K562 (cell line): ENCODE data around the gene SNX20. TPM values are rescaled to one million over a fixed set of nuclear protein-coding genes. Genes with fewer than 3 reads are reported as not detected.

Experiments used
- ATAC-seq: fragments of 200-7000 bp; cut with Tn5 transposase; 3 replicates; pipeline ENCODE4 v1.9.1; 2020; ENCODE audit warnings: moderate library complexity
- BruUV-seq: library from RNA; stranded (reverse); fragments of 400-500 nt; replicated peaks from 2 replicates; lab custom pipeline; 2021; lab: Mats Ljungman, UMichigan
- CTCF ChIA-PET: fragments of 300-600 bp; formaldehyde crosslinking; extraction: SDS; loops from one replicate; lab custom pipeline; 2021; ENCODE audit warnings: low intra/inter-chr PET ratio; lab: Yijun Ruan, JAX
- POLR2A ChIA-PET: fragments of 300-600, 350-650 bp; sonication (Branson Sonifier 250); formaldehyde crosslinking; extraction: SDS; loops from one replicate; lab custom pipeline; 2021; ENCODE audit warnings: antibody characterized with exemption, inconsistent platforms; lab: Yijun Ruan, JAX
- DNase-seq, 4 experiments: peaks; one replicate each; pipeline versions ENCODE4 v3.0.0 to v3.0.0-alpha.2; 2011 to 2018; ENCODE audit warnings: low spot score in 3 of 4, mixed read lengths in 3 of 4; ENCODE audit errors: extremely low read depth in 1 of 4
- FAIRE-seq: peaks from 2 replicates; lab custom pipeline; 2011; peaks lifted over from hg19 to GRCh38; lab: Jason Lieb, UNC
- H2AFZ ChIP-seq: 2 replicates; pipeline ENCODE4 v1.6.0; 2011; ENCODE audit warnings: low read depth, low read length, control low read depth, inconsistent platforms
- H3K27ac ChIP-seq: fragments of 200-600 bp; 3 replicates; pipeline ENCODE4 v1.8.0; 2011; ENCODE audit warnings: low read depth, mild to moderate bottlenecking, control low read depth, inconsistent platforms, low read length, moderate library complexity, mixed read lengths; ENCODE audit errors: extremely low read depth
- H3K27me3 ChIP-seq, 2 experiments: fragments of 300-600 bp in 1 of 2; 2 replicates in 1 of 2; 3 replicates in 1 of 2; pipeline versions ENCODE4 v1.6.0 to v1.8.0; 2011; ENCODE audit warnings: inconsistent platforms in 2 of 2, low read length in 2 of 2, mild to moderate bottlenecking in 1 of 2, mixed read lengths in 1 of 2, moderate library complexity in 1 of 2; ENCODE audit not compliant: control insufficient read depth in 2 of 2, insufficient read depth in 2 of 2
- H3K36me3 ChIP-seq: fragments of 300-600 bp; 3 replicates; pipeline ENCODE4 v1.8.0; 2011; ENCODE audit warnings: mild to moderate bottlenecking, low read length, inconsistent platforms; ENCODE audit not compliant: control insufficient read depth, insufficient read depth
- H3K4me1 ChIP-seq, 2 experiments: fragments of 200-600 bp in 1 of 2; replicated peaks in 1 of 2; 2 replicates in 1 of 2; 3 replicates in 1 of 2; pipeline versions ENCODE4 v1.5.1 to v1.8.0; 2011; ENCODE audit warnings: inconsistent platforms in 2 of 2, low read length in 2 of 2, mild to moderate bottlenecking in 1 of 2, mixed read lengths in 1 of 2, moderate library complexity in 1 of 2; ENCODE audit not compliant: control insufficient read depth in 2 of 2, insufficient read depth in 2 of 2
- H3K4me2 ChIP-seq: 2 replicates; pipeline ENCODE4 v1.6.1; 2011; ENCODE audit warnings: low read length, control low read depth, inconsistent platforms, mixed read lengths; ENCODE audit not compliant: insufficient read depth
- H3K4me3 ChIP-seq: fragments of 200-600 bp; sonication (generic), shearing (Covaris generic); 2 replicates; pipeline ENCODE4 v1.5.1; 2016; ENCODE audit warnings: control low read depth, inconsistent platforms
- H3K79me2 ChIP-seq: fragments of 200-600 bp; 3 replicates; pipeline ENCODE4 v1.8.0; 2011; ENCODE audit warnings: low read length, inconsistent platforms; ENCODE audit not compliant: control insufficient read depth, insufficient read depth
- H3K9ac ChIP-seq, 2 experiments: 2 replicates each; pipeline versions ENCODE4 v1.6.0 to v1.6.1; 2011; ENCODE audit warnings: low read depth in 2 of 2, low read length in 2 of 2, control low read depth in 1 of 2, inconsistent platforms in 1 of 2, mild to moderate bottlenecking in 1 of 2, mixed read lengths in 1 of 2; ENCODE audit not compliant: insufficient read depth in 1 of 2
- H3K9me1 ChIP-seq: one replicate; pipeline ENCODE4 v1.6.0; 2011; ENCODE audit warnings: inconsistent platforms, mild to moderate bottlenecking, low read length, moderate library complexity; ENCODE audit not compliant: control insufficient read depth, insufficient read depth
- H3K9me3 ChIP-seq: replicated peaks from 2 replicates; pipeline ENCODE4 v1.5.1; 2011; ENCODE audit warnings: low read depth, low read length, inconsistent platforms; ENCODE audit not compliant: control insufficient read depth, insufficient read depth
- H4K20me1 ChIP-seq: replicated peaks from 2 replicates; pipeline ENCODE4 v1.6.1; 2011; ENCODE audit warnings: low read length, inconsistent platforms, mixed read lengths; ENCODE audit not compliant: control insufficient read depth, insufficient read depth
- BCOR ChIP-seq: fragments of 450-650 bp; IDR thresholded peaks from 2 replicates; pipeline ENCODE4 v1.6.1; 2016
- CREB1 ChIP-seq, 2 experiments: sonication (generic) in 1 of 2; formaldehyde crosslinking in 1 of 2; IDR thresholded peaks; 2 replicates each; pipeline versions ENCODE4 v1.6.1 to v1.8.0; 2012 to 2022; ENCODE audit warnings: inconsistent platforms in 1 of 2, mild to moderate bottlenecking in 1 of 2, missing genetic modification reagents in 1 of 2, moderate library complexity in 1 of 2
- ERF ChIP-seq: fragments of 450-650 bp; formaldehyde crosslinking; IDR thresholded peaks from 2 replicates; pipeline ENCODE4 v1.4.0; 2020; ENCODE audit warnings: mild to moderate bottlenecking, mixed read lengths
- HMG20A ChIP-seq: fragments of 450-650 bp; formaldehyde crosslinking; conservative IDR thresholded peaks from 2 replicates; pipeline ENCODE4 v1.4.0; 2020; ENCODE audit warnings: mild to moderate bottlenecking, mixed read lengths
- NRF1 ChIP-seq, 2 experiments: fragments of 450-650 bp; IDR thresholded peaks in 1 of 2; conservative IDR thresholded peaks in 1 of 2; 2 replicates each; pipeline ENCODE4 v1.6.1; 2014; ENCODE audit warnings: mild to moderate bottlenecking in 2 of 2
- PHTF2 ChIP-seq: fragments of 250-450 bp; sonication (Bioruptor Pico); IDR thresholded peaks from 2 replicates; pipeline ENCODE4 v1.5.0; 2021; ENCODE audit warnings: mild to moderate bottlenecking
- SMC3 ChIP-seq: conservative IDR thresholded peaks from 2 replicates; pipeline ENCODE4 v1.6.1; 2011; ENCODE audit warnings: low read depth, low read length, improper control_type of control experiment; ENCODE audit not compliant: insufficient read depth
- TAF9B ChIP-seq: fragments of 450-650 bp; IDR thresholded peaks from 2 replicates; pipeline ENCODE4 v1.6.1; 2018; ENCODE audit warnings: mild to moderate bottlenecking; ENCODE audit not compliant: partially characterized antibody
- ZKSCAN8 ChIP-seq: fragments of 200-800 bp; sonication (Bioruptor generic); IDR thresholded peaks from 2 replicates; pipeline ENCODE4 v1.6.1; 2016; ENCODE audit warnings: missing genetic modification characterization, missing compliant biosample characterization
- ZNF133 ChIP-seq: fragments of 250-450 bp; sonication (Bioruptor Pico); IDR thresholded peaks from 2 replicates; pipeline ENCODE4 v1.4.0; 2020; ENCODE audit warnings: mild to moderate bottlenecking
- ZNF512 ChIP-seq: IDR thresholded peaks from 2 replicates; pipeline ENCODE4 v1.6.1; 2016; ENCODE audit warnings: missing genetic modification characterization, missing compliant biosample characterization
- WGBS: fragments of 100-300 bp; shearing (Covaris generic); methylation state at CpG from one replicate; pipeline ENCODE4 v1.1.6; 2016; ENCODE audit warnings: low coverage, mixed read lengths; ENCODE audit not compliant: insufficient coverage; ENCODE audit errors: missing lambda C conversion rate; 5-methylcytosine and 5-hydroxymethylcytosine counted together
- in situ Hi-C: fragments of 300-500 bp; cut with MboI; formaldehyde crosslinking; loops from 4 replicates; pipeline ENCODE4 v1.15.0; 2018; ENCODE audit warnings: inconsistent platforms, mixed read lengths
- intact Hi-C: fragments of 100-400 bp; cut with micrococcal nuclease; formaldehyde crosslinking; loops from 2 replicates; pipeline ENCODE4 v1.14.2; 2022
- polyA plus RNA-seq, 8 experiments: library from polyadenylated mRNA; depleted of rRNA in 4 of 8; stranded (reverse) in 5 of 8; unstranded in 3 of 8; fragments of >200 nt; fragmentation: Nextera tagmentation in 2 of 8; fragmentation: Illumina TruSeq in 1 of 8; extraction: Ambion mirVana in 2 of 8; extraction: Trizol in 1 of 8; gene quantifications; 2 replicates each; pipeline versions ENCODE4 v1.2.1 to v1.2.3, GENCODE V29; 2011 to 2014; ENCODE audit warnings: inconsistent platforms in 1 of 8, missing spikeins in 1 of 8
- total RNA-seq, 7 experiments: library from RNA; depleted of rRNA in 6 of 7; stranded (reverse); fragments of >200 nt in 6 of 7; fragmentation: Illumina TruSeq in 2 of 7; extraction: Trizol in 2 of 7; gene quantifications; 2 replicates each; pipeline versions ENCODE4 v1.2.1 to v1.2.3, GENCODE V29; 2011 to 2021; ENCODE audit warnings: low replicate concordance in 1 of 7
- TF ChIP-seq, protein P1 (sequence below): sonication (generic); IDR thresholded peaks from 2 replicates; pipeline ENCODE4 v1.6.1; 2016
- TF ChIP-seq, protein P2 (sequence below): sonication (generic); formaldehyde crosslinking; IDR thresholded peaks from 2 replicates; pipeline ENCODE4 v1.8.0; 2022; ENCODE audit warnings: missing genetic modification reagents, mild to moderate bottlenecking, borderline replicate concordance
- TF ChIP-seq, protein P3 (sequence below): sonication (generic); formaldehyde crosslinking; IDR thresholded peaks from 2 replicates; pipeline ENCODE4 v1.8.0; 2022; ENCODE audit warnings: mild to moderate bottlenecking, missing genetic modification reagents

Gene SNX20
- total and polyA plus RNA-seq, 9 of the 15 experiments (the other 6 are each of a cell fraction or from before 2014, with no cell fraction given): 0.04 to 0.07 TPM; not detected in 7

DNA sequence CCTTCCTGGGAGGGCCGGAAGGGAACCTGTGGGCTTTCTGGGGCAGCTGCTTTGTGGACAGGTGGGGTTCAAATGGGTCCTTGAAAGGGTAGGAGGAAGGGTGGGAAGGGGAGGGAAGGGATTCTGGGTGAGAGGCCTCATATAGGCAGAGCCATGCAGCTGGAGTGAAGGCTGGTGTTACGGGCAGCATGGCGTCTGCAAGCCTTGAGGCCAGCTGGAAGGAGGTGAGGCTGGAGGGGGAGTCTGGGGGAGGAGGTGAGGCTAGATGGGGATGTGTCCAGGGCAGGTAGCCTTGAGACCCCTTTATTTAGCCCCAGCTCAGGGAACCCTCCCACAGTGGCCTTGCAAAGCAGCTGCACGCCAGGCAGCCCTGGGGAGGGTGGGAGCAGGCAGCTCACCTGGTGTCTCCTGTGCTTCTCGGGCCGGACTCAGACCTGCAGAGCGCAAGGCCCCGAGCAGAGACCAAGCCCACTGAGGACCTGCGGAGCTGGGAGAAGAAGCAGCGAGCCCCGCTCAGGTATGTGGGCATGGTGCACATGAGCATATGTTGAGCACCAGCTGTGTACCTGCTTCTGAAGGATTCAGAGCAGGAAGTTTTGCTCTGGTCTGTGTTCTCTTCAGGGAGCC is 50.6 kb downstream of the SNX20 start (continued):
- TF ChIP-seq ZNF133: no peak
- TF ChIP-seq TAF9B: no peak

DNA sequence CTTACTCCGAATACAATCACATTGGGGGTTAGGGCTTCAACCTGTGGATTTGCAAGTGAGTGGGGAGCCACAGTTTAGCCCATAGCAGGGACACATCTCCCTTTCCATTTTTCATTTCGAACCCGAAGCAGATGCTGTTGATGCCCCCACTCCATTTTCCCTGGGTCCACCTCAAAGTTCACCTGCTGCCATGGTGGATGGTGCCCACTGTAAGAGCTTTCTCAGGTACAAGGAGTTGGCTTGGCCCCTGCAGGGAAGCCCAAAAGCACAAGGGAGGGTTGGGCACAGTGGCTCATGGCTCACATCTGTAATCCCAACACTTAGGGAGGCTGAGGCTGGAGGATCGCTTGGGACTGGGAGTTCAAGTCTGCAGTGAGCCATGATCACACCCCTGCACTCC is 51.8 kb downstream of the SNX20 start:
- Histone ChIP-seq H4K20me1 (0 out of 2 replicates have a peak, but pooled peaks cover 2% of the 10 kb centered on the region), H3K9ac (no peak overlapping the region), H3K9me3 (no peaks in the 10 kb centered on the region), H3K4me3 (no peak overlapping the region), H2AFZ (no peak overlapping the region), H3K4me2 (no peak overlapping the region), H3K27me3 (peaks cover 13 to 60% of the 10 kb centered on the region in 2 experiments), H3K27ac (no peak overlapping the region), H3K36me3 (no peaks in the 10 kb centered on the region), H3K9me1 (no peaks in the 10 kb centered on the region), H3K79me2 (no peaks in the 10 kb centered on the region), H3K4me1 (peaks cover 0 to 7% of the 10 kb centered on the region in 2 experiments; a peak in 2 of 5 replicates)
- intact Hi-C loops (no loop called here), in situ Hi-C loops (no loop called here)
- DNase-seq (no peak), ATAC-seq (no peak), FAIRE-seq (no peak)
- 0% methylated on average over 4 of the region's 4 CpGs for WGBS
- POLR2A ChIA-PET: no interaction called here
- CTCF ChIA-PET: no interaction called here
- BruUV-seq: no TSS peak
- TF ChIP-seq SMC3: no peak
- no peak for TF ChIP-seq NRF1 (conservative IDR thresholded peaks at IDR 0.05 in 1 of 2, IDR thresholded peaks at IDR 0.05 in 1 of 2)
- no peak for TF ChIP-seq HMG20A (CRISPR knock-in tag)
- TF ChIP-seq, protein P1, sequence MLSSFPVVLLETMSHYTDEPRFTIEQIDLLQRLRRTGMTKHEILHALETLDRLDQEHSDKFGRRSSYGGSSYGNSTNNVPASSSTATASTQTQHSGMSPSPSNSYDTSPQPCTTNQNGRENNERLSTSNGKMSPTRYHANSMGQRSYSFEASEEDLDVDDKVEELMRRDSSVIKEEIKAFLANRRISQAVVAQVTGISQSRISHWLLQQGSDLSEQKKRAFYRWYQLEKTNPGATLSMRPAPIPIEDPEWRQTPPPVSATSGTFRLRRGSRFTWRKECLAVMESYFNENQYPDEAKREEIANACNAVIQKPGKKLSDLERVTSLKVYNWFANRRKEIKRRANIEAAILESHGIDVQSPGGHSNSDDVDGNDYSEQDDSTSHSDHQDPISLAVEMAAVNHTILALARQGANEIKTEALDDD: no peak
- no peak for TF ChIP-seq ERF
- no peak for TF ChIP-seq ZNF512 (tag)
- no peak for TF ChIP-seq BCOR
- TF ChIP-seq, protein P2, sequence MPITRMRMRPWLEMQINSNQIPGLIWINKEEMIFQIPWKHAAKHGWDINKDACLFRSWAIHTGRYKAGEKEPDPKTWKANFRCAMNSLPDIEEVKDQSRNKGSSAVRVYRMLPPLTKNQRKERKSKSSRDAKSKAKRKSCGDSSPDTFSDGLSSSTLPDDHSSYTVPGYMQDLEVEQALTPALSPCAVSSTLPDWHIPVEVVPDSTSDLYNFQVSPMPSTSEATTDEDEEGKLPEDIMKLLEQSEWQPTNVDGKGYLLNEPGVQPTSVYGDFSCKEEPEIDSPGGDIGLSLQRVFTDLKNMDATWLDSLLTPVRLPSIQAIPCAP (CRISPR knock-in tag): no peak
- TF ChIP-seq PHTF2 (CRISPR knock-in tag): no peak
- no peak for TF ChIP-seq ZKSCAN8 (CRISPR knock-in tag)
- TF ChIP-seq, protein P3, sequence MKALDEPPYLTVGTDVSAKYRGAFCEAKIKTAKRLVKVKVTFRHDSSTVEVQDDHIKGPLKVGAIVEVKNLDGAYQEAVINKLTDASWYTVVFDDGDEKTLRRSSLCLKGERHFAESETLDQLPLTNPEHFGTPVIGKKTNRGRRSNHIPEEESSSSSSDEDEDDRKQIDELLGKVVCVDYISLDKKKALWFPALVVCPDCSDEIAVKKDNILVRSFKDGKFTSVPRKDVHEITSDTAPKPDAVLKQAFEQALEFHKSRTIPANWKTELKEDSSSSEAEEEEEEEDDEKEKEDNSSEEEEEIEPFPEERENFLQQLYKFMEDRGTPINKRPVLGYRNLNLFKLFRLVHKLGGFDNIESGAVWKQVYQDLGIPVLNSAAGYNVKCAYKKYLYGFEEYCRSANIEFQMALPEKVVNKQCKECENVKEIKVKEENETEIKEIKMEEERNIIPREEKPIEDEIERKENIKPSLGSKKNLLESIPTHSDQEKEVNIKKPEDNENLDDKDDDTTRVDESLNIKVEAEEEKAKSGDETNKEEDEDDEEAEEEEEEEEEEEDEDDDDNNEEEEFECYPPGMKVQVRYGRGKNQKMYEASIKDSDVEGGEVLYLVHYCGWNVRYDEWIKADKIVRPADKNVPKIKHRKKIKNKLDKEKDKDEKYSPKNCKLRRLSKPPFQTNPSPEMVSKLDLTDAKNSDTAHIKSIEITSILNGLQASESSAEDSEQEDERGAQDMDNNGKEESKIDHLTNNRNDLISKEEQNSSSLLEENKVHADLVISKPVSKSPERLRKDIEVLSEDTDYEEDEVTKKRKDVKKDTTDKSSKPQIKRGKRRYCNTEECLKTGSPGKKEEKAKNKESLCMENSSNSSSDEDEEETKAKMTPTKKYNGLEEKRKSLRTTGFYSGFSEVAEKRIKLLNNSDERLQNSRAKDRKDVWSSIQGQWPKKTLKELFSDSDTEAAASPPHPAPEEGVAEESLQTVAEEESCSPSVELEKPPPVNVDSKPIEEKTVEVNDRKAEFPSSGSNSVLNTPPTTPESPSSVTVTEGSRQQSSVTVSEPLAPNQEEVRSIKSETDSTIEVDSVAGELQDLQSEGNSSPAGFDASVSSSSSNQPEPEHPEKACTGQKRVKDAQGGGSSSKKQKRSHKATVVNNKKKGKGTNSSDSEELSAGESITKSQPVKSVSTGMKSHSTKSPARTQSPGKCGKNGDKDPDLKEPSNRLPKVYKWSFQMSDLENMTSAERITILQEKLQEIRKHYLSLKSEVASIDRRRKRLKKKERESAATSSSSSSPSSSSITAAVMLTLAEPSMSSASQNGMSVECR (CRISPR knock-in tag): no peak
- TF ChIP-seq CREB1 (IDR thresholded peaks at IDR 0.05): no peak
- TF ChIP-seq CREB1 (CRISPR knock-in tag; IDR thresholded peaks at IDR 0.05): no peak
